ENCODE results near the gene EBP.
A peak's percentile ranks its signal among the peaks of the same experiment; 100 is the strongest.
"Not testable (repeated sequence)": the region's sequence is repeated elsewhere in the genome, so short reads cannot be mapped to it uniquely, and the experiment has no call there.

EBP gene

GRCh38 chrX:48496660-48497059 lies 24.9 kb upstream of the EBP start:
- DNase-seq = no peak

- DNase-seq = no peak
Observed at GRCh38 chrX:48497871-48498270, 23.7 kb upstream of the EBP start.

- DNase-seq = no peak
Observed at GRCh38 chrX:48498374-48498809, 23.2 kb upstream of the EBP start.

GRCh38 chrX:48504261-48504660 lies 17.3 kb upstream of the EBP start:
- no peak for DNase-seq

- DNase-seq = no peak
Observed at GRCh38 chrX:48505481-48505880, 16.1 kb upstream of the EBP start.

GRCh38 chrX:48507246-48507645 lies 14.4 kb upstream of the EBP start:
- DNase-seq = no peak

GRCh38 chrX:48508400-48509244 lies 13.0 kb upstream of the EBP start, which contains the start of gene PORCN:
Gene PORCN, plus strand, starts transcription at chrX:48508992. Its CDS starts 829 bp downstream, at chrX:48509821.
- DNase-seq = peak; percentile 2

GRCh38 chrX:48509245-48509590 lies 12.4 kb upstream of the EBP start:
- no peak for DNase-seq

- DNase-seq = no peak
Observed at GRCh38 chrX:48509619-48510018, 12.0 kb upstream of the EBP start.

- DNase-seq = no peak
Observed at GRCh38 chrX:48511560-48511959, 10.0 kb upstream of the EBP start.

- no peak for DNase-seq
Observed at GRCh38 chrX:48512371-48512935, 9.2 kb upstream of the EBP start.

- DNase-seq = no peak
Observed at GRCh38 chrX:48513670-48514069, 7.9 kb upstream of the EBP start.

GRCh38 chrX:48514126-48514806 lies 7.3 kb upstream of the EBP start:
- DNase-seq = no peak

GRCh38 chrX:48514868-48515460 lies 6.6 kb upstream of the EBP start:
- no peak for DNase-seq

- no peak for DNase-seq
Observed at GRCh38 chrX:48515842-48516241, 5.8 kb upstream of the EBP start.

- DNase-seq = no peak
Observed at GRCh38 chrX:48516285-48516684, 5.3 kb upstream of the EBP start.

- DNase-seq = no peak
Observed at GRCh38 chrX:48516987-48517386, 4.6 kb upstream of the EBP start.

- not testable (repeated sequence) for DNase-seq
Observed at GRCh38 chrX:48519481-48519880, 2.1 kb upstream of the EBP start.

GRCh38 chrX:48520455-48520854 lies 1.2 kb upstream of the EBP start:
- no peak for DNase-seq

GRCh38 chrX:48520976-48521352 lies 644 bp upstream of the EBP start:
- DNase-seq = no peak

- DNase-seq = no peak
Observed at GRCh38 chrX:48522291-48522690, 683 bp downstream of the EBP start.

GRCh38 chrX:48523682-48524081 lies 2.1 kb downstream of the EBP start:
- no peak for DNase-seq

- not testable (repeated sequence) for DNase-seq
Observed at GRCh38 chrX:48525853-48526252, 4.2 kb downstream of the EBP start.

- DNase-seq = no peak
Observed at GRCh38 chrX:48530736-48531135, 9.1 kb downstream of the EBP start.
